Neural progenitor cell (in vitro differentiated cells): ENCODE data around the gene PRRG2.

Source experiments
- CTCF ChIP-seq: fragments of 200-600 bp; sonication (generic); IDR thresholded peaks from 2 replicates; pipeline ENCODE4 v1.5.1; 2017; ENCODE audit warnings: antibody characterized with exemption, mild to moderate bottlenecking
- EZH2 ChIP-seq: fragments of 200-600 bp; sonication (generic); IDR thresholded peaks from 2 replicates; pipeline ENCODE4 v1.6.1; 2017; ENCODE audit warnings: antibody characterized with exemption, mild to moderate bottlenecking, moderate library complexity

DNA sequence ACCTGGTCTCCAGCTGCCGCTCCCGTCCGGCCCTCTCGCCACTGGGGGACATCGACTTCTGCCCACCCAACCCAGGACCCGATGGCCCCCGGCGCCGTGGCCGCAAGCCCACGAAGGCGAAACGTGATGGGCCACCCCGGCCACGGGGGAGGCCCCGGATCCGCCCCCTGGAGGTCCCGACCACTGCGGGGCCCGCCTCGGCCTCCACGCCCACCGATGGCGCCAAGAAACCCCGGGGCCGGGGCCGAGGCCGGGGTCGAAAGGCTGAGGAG lies 16.5 kb downstream of the PRRG2 start:
- TF ChIP-seq CTCF (no peak), EZH2 (no peak)
